ENCODE data around the gene CLCA1.

Gene CLCA1

GRCh38 chr1:86466109-86466844, 2.5 kb upstream of the CLCA1 start:
- DNase-seq, result no peak

- no peak for DNase-seq
Measured at GRCh38 chr1:86466986-86467385, 1.7 kb upstream of the CLCA1 start.

- DNase-seq, result no peak
Measured at GRCh38 chr1:86470859-86471258, 2.1 kb downstream of the CLCA1 start.

GRCh38 chr1:86471291-86471690, 2.6 kb downstream of the CLCA1 start:
- DNase-seq, result no peak

- no peak for DNase-seq
Measured at GRCh38 chr1:86472152-86472551, 3.4 kb downstream of the CLCA1 start.

GRCh38 chr1:86472767-86473166, 4.0 kb downstream of the CLCA1 start:
- no peak for DNase-seq

GRCh38 chr1:86477256-86477655, 8.5 kb downstream of the CLCA1 start:
- DNase-seq, result no peak

GRCh38 chr1:86477682-86478081, 9.0 kb downstream of the CLCA1 start:
- DNase-seq, result no peak

- no peak for DNase-seq
Measured at GRCh38 chr1:86478416-86479156, 9.9 kb downstream of the CLCA1 start.

- DNase-seq, result no peak
Measured at GRCh38 chr1:86481966-86482365, 13.2 kb downstream of the CLCA1 start.

GRCh38 chr1:86487131-86487810, 18.5 kb downstream of the CLCA1 start:
- DNase-seq, result no peak

- DNase-seq, result no peak
Measured at GRCh38 chr1:86487811-86488141, 19.0 kb downstream of the CLCA1 start.

- no peak for DNase-seq
Measured at GRCh38 chr1:86489242-86489878, 20.6 kb downstream of the CLCA1 start.

- no peak for DNase-seq
Measured at GRCh38 chr1:86491171-86491950, 22.6 kb downstream of the CLCA1 start.

GRCh38 chr1:86498281-86498680, 29.6 kb downstream of the CLCA1 start:
- DNase-seq, result no peak

- peak; percentile 66 for DNase-seq
Measured at GRCh38 chr1:86499987-86500593, 31.4 kb downstream of the CLCA1 start.

- no peak for DNase-seq
Measured at GRCh38 chr1:86500714-86501113, 32.0 kb downstream of the CLCA1 start.

- DNase-seq, result peak; percentile 32
Measured at GRCh38 chr1:86502125-86502646, 33.5 kb downstream of the CLCA1 start.

- no peak for DNase-seq
Measured at GRCh38 chr1:86502721-86503405, 34.1 kb downstream of the CLCA1 start.

- no peak for DNase-seq
Measured at GRCh38 chr1:86503406-86504136, 34.8 kb downstream of the CLCA1 start.

- no peak for DNase-seq
Measured at GRCh38 chr1:86504137-86504479, 35.4 kb downstream of the CLCA1 start.
